Measurements from ENCODE around the gene PARD3B. TPM values are rescaled to one million over a fixed set of nuclear protein-coding genes. Genes with fewer than 3 reads are reported as not detected.

The PARD3B gene
- total RNA-seq, 1 donor from 2014 or later = 4.3 TPM

DNA sequence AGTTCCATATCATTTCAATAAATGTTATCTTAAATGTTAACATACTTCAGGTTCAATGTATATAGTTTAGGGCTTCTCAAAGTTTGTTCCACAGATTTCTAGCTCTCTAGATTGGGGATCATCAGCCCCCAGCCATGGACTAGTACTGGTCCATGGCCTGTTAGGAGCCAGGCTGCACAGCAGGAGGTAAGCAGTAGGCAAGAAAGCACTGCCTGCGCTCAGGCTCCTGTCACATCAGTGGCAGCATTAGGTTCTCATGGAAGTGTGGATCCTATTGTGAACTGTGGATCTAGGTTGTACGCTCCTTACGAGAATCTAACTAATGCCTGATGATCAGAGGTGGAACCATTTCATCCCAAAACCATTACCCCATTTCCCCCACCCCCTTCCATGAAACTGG, 531.1 kb downstream of the PARD3B start:
- no peak for ATAC-seq

GRCh38 chr2:205077159-205077558, 531.9 kb downstream of the PARD3B start:
- no peak for ATAC-seq

DNA sequence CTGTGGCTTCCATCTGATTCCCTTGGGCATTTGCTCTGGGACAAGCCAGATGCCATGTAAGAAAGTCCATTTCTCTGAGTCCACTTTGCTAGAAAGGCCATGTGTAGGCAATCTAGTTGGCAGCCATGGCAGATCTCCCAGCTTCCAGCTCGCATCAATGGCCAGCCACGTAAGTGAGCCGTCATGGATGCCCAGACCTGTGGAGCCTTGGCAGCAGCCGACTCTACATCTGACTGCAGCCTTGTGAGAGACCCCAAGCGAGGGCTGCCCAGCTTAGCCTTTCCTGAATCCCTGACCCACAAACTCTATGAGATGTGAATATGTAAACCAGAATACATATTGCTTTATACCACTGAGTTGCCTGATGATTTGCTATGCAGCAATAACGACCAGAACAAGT, 533.5 kb downstream of the PARD3B start:
- ATAC-seq = no peak

GRCh38 chr2:205079173-205079572, 533.9 kb downstream of the PARD3B start:
- ATAC-seq = no peak

DNA sequence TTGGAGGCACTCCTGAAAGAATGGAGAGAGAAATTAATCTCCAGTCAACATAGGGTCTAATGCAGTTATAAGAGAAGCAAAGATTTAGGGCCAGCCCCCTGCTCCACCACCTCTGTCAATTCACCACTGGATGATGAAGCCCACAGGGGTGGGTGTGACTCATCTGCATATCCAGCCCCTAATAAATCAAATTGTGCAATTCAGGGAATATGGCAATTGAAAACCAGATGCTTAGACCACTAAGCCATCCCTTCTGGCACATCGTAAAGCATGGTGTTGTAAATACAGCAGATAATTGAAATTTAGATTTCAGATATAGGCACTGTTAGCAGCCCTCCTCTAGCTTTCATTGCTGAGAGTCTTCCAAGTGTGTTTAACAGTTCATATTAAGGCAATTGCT, 541.4 kb downstream of the PARD3B start:
- no peak for ATAC-seq

- ATAC-seq = no peak
Measured at GRCh38 chr2:205087862-205088261, 542.6 kb downstream of the PARD3B start.

- ATAC-seq = no peak
Measured at GRCh38 chr2:205089958-205090357, 544.7 kb downstream of the PARD3B start.

DNA sequence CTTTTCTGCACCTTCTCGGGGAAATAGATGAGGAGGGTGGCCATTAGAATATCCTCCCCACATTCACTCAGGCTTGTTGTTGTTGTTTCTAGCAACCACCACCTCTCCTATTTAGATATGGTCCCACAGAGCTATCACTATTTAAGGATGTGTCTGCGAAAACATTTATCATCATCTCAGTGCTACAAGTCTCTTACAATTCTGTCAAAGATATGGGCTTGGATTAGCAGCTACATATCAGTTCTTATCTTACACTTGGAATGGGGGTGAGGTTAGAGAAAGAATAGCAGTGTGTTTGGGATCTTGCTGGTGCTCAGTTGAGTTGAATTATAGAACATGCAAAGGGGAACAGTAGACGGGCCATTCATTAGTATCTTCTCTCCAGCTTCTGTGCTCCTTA, 546.1 kb downstream of the PARD3B start:
- no peak for ATAC-seq

- no peak for ATAC-seq
Measured at GRCh38 chr2:205094031-205094430, 548.8 kb downstream of the PARD3B start.

GRCh38 chr2:205103699-205104098, 558.4 kb downstream of the PARD3B start:
- no peak for ATAC-seq

DNA sequence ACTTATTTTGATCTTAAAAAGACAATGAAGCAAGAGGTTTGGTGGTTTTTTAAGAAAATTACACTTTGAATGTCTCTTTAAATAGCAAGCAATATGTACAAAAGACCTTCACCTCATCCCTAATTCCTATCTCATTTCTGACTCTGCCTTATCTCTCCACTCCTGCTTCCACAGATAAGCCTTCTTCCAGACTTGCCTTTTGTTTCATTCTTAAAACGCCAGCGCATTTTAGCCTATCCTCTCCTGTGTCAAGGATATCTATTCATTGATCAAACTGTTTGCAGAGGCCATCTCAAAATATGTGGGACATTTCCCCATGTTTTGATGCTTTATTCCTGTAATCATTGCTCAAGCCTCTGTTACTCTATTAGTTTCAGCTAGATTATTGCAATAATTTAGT, 562.5 kb downstream of the PARD3B start:
- ATAC-seq = no peak

DNA sequence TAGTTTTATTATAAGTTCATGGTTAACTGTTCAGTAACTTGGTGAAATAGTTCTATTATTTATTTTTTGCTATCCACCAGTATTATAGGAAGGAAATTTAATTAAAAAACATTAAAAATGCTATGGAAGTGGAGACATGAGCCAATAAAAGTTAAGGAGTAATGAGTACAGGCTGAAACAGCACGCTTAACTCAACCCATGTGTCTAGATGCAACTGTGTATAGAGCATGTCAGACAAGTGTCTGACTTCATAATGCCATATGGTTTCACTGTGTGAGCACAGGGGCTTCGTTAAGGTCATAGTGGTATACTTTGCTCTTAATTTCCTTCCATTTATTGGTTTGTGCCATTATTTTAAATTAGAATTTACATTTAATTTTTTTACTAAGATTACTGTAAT, 570.2 kb downstream of the PARD3B start:
- no peak for ATAC-seq

- ATAC-seq = no peak
Measured at GRCh38 chr2:205117125-205117524, 571.9 kb downstream of the PARD3B start.

- ATAC-seq = no peak
Measured at GRCh38 chr2:205119136-205119535, 573.9 kb downstream of the PARD3B start.

- no peak for ATAC-seq
Measured at GRCh38 chr2:205128726-205129125, 583.5 kb downstream of the PARD3B start.

DNA sequence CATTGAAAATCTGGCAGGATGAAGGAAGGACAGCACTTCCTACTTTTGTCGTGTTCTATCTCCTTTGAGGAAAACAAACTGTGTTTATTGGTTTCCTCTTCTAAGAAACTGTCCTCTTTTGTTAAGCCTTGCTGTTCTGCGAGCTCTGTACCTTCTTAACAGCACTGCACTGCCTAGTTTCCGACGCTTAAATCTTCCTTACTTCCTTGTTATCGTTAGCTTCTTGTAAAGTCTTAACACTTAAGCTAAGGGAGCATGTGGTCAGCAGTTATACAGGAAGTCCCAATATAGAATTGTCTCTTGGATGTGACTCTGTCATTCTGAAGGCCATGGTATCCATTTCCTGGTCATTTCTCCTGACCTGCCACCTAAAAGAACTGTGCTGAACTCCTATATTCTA, 584.3 kb downstream of the PARD3B start:
- no peak for ATAC-seq

DNA sequence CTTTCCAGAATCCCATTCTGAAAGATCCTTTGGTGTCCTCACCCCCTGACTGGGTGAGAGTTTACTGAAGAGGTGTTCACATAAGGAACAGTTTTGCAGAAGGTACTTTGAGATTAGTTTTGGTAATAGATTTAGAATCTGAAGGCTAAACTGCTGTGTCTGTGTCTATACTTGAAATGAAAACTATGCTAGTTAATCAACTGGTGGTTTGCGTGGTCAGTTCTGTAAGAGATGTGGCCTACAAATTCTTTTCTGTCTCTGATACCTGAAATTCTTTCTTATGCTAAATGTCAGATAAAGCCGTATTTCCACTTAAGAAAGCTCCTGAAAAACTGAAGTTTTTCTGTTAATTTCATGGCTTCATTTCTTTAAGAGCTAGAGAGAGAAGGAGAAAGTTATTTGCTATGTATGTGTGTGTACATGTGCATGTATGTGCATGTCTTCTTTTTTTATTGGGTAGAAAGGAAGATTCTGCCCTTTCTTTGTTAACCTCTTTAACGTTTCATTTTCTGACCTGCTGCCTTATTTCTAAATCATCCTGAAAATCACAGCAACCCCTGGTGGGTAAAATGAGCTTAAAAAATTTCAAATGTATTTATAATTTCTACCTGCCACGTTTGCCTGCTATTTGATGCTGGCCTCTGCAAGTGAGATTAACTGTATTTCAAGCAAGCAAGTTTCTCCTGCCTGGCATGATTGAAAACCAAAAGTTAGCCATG, 585.0 kb downstream of the PARD3B start:
- ATAC-seq = no peak

- ATAC-seq = no peak
Measured at GRCh38 chr2:205133544-205133943, 588.3 kb downstream of the PARD3B start.

- ATAC-seq = no peak
Measured at GRCh38 chr2:205138735-205139134, 593.5 kb downstream of the PARD3B start.

GRCh38 chr2:205139822-205140463, 594.7 kb downstream of the PARD3B start:
- no peak for ATAC-seq

- no peak for ATAC-seq
Measured at GRCh38 chr2:205141381-205141780, 596.1 kb downstream of the PARD3B start.

GRCh38 chr2:205145888-205146287, 600.6 kb downstream of the PARD3B start:
- ATAC-seq = no peak

- no peak for ATAC-seq
Measured at GRCh38 chr2:205148755-205149154, 603.5 kb downstream of the PARD3B start.

GRCh38 chr2:205156457-205156856, 611.2 kb downstream of the PARD3B start:
- no peak for ATAC-seq

DNA sequence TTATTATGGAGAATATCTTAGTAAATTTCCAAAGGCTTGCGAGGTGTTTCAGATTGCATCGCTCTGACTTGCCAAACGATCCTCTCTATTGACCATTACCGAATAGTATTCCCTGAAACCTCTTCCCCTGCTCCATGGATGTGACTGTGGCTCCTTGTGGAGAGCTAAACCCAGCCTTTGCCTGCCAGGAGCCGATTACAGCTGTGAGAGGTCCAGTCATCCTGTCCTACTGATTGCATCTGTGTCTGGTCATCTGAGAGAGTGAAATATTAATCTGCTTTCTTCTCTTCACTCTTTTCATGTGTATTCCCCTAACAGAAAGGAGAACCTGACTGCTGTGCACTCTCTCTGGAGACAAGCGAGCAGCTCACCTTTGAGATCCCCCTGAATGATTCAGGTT, 613.1 kb downstream of the PARD3B start:
- ATAC-seq = no peak

Measured in esophagus mucosa (tissue), 1 donor.